Measurements from ENCODE around the gene ARHGAP22.
A peak's percentile ranks its signal among the peaks of the same experiment; 100 is the strongest.
"Not testable (repeated sequence)": the region's sequence is repeated elsewhere in the genome, so short reads cannot be mapped to it uniquely, and the experiment has no call there.

ARHGAP22 gene

DNA sequence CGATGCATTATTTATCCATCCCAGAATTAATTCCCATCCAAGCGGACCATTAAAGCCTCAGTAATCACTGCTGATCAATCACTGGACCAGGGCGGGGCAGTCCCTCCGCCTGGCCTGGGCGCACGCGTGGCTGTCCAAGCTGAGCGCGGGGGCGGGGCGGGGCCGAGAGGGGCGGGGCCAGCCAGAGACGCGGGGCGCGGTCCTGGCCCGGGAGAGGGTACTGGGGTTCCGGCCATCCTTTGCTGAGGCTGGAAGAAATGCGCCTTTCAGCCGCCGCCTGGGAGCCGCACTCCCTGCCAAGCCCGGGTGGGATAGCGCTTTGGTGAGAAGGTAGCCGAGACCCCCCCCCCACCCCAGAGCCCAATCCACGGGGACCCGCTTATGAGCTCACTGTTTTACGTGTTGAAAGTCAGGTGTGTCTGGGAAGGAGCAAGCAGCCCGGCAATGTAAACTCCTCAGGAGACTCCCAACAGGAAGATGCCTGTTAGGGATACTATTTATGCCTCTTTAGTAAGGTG, at the start of gene ARHGAP22:
TSS of gene ARHGAP22 (minus strand) at position 83 of the 518 bp plus-strand sequence. CDS start 277 bp downstream, outside the sequence.
- H3K27ac ChIP-seq, result peak within 1 kb of the TSS; percentile 71
- DNase-seq (ENCODE audit: low read depth, low spot score), result no peak

DNA sequence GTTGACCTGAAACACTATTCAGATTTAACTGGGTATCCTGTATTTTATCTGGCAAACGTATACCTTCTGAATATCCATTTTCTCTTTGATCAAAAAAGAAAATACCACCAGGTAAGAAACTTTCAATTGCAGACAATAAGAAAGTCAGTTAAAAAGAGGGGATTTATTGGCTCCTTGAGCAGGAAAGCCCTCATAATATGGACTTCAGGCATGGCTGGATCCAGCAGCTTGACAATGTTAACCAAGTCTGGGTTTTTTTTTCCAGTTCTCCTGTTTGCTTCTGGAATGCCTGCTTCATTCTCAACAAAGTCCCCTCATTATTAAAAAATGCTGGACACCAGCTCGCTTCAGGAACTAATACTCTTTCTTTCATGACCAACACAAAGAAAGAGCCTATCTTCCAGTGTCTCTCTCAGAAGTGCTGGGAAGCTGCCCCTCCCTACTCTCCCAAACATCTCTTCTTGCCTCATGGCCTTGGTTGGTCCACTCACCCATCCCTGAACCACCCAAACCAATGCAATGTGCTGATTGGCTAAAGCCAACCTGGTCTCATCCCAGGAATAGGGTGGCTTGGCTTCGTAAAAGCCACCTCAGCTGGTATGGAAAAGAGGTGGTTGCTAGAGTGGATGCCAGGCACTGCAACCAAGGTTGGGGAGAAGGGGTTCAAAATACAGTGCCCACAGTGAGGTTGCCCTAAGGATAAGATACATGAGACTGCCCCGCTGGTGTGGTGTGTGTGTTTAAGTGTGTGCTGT, 49.2 kb upstream of the ARHGAP22 start:
- no peak overlapping the region for H3K27ac ChIP-seq
- DNase-seq (ENCODE audit: low read depth, low spot score), result no peak

DNA sequence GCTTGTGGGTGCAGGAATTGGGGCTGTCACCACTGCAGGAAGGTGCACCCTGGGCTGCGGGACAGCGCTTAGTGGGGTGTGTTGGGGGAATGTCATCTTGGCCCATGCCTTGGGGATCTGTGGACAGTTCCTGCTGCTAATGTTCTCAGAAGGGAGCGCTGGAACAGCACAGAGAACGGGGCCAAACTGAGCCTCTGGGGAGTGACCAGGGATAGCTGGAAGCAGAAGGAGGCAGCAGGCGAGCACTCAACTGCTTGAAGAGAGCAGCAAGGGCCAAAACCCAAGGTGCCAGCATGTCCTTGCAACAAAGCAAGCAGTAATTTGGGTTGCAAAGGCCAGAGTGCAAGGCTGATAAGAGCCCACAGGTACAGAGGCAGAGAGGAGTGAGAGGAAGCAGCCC, 48.5 kb upstream of the ARHGAP22 start:
- DNase-seq (ENCODE audit: low read depth, low spot score), result no peak
- no peak overlapping the region for H3K27ac ChIP-seq

DNA sequence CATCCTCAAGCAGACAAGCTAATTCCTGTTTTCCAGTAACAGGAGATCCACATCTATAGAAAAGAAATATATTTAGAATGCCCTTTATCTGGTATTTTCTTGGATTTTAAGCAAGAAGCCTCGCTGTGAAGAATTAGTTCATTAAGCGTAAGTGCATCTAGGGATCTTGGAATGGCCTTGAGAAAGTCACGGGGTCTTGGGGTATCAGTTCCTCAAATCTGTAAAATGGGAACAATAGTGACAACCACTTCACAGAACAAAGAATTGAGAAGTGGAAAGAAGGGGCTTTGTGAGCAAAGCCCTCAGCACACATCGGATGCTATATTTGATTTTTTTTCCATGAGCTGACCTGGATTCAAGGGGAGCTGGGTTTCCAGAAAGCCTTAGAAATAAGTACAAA, 47.5 kb upstream of the ARHGAP22 start:
- H3K27ac ChIP-seq, result no peak overlapping the region
- DNase-seq (ENCODE audit: low read depth, low spot score), result no peak

- no peak for DNase-seq (ENCODE audit: low read depth, low spot score)
- no peak overlapping the region for H3K27ac ChIP-seq
Measured at GRCh38 chr10:48651839-48652238, 47.0 kb upstream of the ARHGAP22 start.

- no peak for DNase-seq (ENCODE audit: low read depth, low spot score)
- no peak overlapping the region for H3K27ac ChIP-seq
Measured at GRCh38 chr10:48651293-48651692, 46.4 kb upstream of the ARHGAP22 start.

- DNase-seq (ENCODE audit: low read depth, low spot score), result no peak
- H3K27ac ChIP-seq, result no peak overlapping the region
Measured at GRCh38 chr10:48649349-48649944, 44.6 kb upstream of the ARHGAP22 start.

DNA sequence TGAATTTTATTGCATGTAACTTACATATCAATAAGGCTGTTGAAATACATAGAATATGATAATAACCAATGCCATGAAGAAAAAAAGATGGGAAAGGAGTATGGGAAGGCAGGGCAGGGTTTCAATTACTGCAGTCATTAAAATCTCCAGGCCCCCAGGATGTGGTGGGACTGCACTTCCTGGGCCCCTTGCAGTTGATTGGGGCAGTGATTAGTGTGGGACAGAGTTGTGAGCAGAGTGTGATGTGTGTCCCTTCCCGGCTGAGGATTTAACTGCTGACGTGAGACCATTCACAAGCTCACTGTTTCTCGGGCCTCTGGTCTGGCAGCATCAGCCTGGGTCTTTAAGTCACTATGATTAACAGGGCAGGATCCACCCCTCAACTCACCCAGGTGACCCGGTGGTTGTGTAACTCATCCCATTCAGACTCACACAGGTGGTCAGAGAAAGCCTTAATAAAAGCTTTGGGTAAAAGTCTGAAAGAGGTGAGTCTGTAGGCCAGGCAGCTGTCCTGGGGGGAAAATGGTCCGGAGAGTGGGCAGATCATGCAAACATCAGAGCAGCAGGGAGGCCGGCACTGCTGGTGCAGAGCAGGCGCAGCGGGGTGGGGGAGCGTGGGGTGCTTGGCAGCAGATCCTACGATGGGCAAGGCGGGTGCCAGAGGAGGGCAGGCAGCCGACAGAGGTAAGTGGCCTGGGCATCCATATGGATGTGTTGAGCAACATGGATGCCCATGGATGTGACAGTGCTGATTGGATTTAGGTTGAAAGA, 43.5 kb upstream of the ARHGAP22 start:
- H3K27ac ChIP-seq, result no peak overlapping the region
- DNase-seq (ENCODE audit: low read depth, low spot score), result no peak

DNA sequence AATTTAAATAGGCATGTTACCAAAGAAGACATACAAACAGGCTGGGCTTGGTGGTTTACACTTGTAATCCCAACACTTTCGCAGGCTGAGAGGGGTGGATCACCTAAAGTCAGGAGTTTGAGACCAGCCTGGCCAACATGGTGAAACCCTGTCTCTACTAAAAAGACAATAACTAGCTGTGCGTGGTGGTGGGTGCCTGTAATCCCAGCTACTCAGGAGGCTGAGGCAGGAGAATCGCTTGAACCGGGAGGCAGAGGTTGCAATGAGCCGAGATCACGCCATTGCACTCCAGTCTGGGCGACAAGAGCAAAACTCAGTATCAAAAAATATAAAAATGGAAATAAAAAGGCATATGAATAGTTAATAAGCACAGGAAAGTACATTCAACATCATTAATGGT, 42.2 kb upstream of the ARHGAP22 start:
- not testable (repeated sequence) for H3K27ac ChIP-seq; DNase-seq (ENCODE audit: low read depth, low spot score)

DNA sequence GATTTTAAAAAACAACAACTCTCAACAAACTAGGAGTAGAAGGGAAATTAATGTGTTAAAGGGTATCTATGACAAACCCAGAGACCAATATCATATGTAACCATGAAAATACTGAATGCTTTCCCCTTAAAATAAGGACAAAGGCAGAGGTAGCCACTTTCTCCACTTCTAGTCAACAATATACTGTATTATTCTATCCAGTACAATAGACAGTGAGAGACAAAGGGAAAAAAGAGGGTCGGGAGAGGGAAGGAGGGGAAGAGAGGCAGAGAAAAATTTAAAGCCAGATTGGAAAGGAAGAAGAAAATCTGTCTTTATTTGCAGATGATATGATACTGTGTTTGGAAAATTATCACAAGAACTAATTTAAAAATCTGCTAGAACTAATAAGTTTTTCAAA, 40.7 kb upstream of the ARHGAP22 start:
- DNase-seq (ENCODE audit: low read depth, low spot score), result no peak
- H3K27ac ChIP-seq, result no peak overlapping the region

GRCh38 chr10:48641099-48641690, 36.3 kb upstream of the ARHGAP22 start:
- DNase-seq (ENCODE audit: low read depth, low spot score); H3K27ac ChIP-seq: not testable (repeated sequence)

GRCh38 chr10:48640326-48640725, 35.5 kb upstream of the ARHGAP22 start:
- DNase-seq (ENCODE audit: low read depth, low spot score), result no peak

DNA sequence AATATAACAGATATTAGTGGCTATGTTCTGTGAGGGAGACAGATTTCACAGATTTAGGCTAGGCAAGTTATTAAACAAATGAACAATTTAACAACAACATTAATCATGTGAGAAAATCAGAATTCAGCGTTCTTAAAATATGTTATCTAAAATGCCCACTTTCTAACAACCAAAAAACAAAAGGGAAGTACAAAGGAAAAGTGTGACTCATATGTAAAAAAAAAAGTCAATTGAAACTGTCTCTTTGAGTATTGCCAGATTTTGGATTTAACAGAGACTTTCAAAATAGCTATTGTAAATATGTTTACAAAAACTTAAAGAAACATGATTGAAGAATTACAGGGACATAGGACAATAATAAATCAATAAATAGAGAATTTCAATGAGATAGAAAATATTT, 34.8 kb upstream of the ARHGAP22 start:
- H3K27ac ChIP-seq, result no peak overlapping the region

More at GRCh38 chr10:48640326-48640725, 35.5 kb upstream of the ARHGAP22 start:
- no peak overlapping the region for H3K27ac ChIP-seq

DNA sequence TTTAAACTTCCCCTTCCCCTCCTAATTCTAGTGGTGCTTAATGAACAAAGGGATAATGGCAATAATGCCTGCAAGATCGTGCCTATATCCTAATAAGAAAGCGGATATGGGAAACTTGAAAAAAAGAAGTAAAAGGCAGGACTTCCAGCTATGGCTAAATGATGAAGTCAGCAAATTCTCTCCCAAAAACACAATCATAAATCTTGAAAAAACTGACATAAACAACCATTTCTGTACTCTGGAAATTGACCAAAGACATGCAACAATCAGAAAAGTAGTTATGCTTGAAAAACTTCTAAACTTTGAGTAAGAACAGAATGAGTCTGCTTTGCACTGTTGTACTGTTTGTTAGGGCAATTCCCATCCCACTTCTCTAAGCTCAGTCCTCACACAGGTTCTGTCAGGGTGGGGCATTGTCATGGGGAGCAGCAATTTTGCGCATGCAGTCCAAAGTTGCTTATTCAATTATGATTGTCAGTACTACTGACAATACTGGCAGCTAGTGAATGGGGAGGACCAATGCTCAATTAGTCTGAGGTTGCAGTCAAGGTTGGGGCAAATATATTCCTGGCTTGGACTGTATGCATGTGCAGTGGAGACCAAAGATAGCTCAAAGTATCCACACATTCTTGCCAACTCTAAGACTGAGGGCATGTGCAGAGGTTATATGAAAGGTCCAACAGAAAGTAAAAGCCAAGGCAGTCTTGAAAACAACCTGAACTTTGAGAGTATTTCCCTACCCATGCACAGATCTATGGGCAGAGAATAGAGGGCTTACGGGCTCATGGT, 34.1 kb upstream of the ARHGAP22 start:
- H3K27ac ChIP-seq, result no peak overlapping the region
- DNase-seq (ENCODE audit: low read depth, low spot score), result no peak

More for the DNA sequence above, 34.8 kb upstream of the ARHGAP22 start:
- DNase-seq (ENCODE audit: low read depth, low spot score), result no peak

GRCh38 chr10:48638158-48638557, 33.3 kb upstream of the ARHGAP22 start:
- no peak overlapping the region for H3K27ac ChIP-seq
- DNase-seq (ENCODE audit: low read depth, low spot score), result no peak

DNA sequence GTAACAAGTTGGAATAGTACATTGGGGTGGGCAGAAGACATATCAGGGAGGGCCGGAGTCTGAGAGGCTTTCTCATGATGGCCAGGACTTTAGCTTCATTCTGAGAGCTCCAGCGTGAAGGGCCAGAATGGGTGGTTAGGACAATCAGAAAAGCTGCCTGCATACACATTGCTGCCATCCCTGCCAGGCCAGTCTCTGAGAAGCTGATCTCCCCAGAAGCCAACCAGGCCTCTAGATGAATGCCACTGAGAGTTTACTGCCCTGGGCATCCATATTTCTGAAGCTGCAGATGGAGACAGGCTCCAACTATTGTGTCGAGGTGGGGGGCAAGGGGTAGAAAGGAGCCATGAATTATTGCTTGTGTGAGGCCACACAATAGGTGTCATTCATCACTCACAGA, 32.0 kb upstream of the ARHGAP22 start:
- H3K27ac ChIP-seq, result no peak overlapping the region
- no peak for DNase-seq (ENCODE audit: low read depth, low spot score)

DNA sequence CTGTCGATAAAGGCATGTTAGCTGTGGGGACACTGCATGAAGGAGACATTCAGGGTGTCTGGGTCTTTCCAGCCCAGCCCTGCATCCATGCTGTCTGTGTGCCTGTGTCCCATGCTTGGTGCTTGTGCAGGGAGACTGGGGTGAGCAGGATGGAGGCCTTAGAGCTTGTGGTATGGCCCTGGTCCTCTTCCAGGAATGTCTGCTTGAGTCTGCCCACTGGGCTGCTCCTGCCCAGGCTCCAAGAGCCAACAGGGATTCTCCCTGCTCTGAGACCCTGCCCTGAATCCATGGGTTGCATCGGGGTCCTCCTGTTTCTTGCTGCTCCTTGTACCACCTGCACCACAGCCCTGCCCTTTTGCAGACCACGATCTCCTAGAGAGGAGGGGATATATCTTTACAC, 31.4 kb upstream of the ARHGAP22 start:
- DNase-seq (ENCODE audit: low read depth, low spot score), result no peak
- H3K27ac ChIP-seq, result no peak overlapping the region

- H3K27ac ChIP-seq, result no peak overlapping the region
- no peak for DNase-seq (ENCODE audit: low read depth, low spot score)
Measured at GRCh38 chr10:48634984-48635557, 30.2 kb upstream of the ARHGAP22 start.

DNA sequence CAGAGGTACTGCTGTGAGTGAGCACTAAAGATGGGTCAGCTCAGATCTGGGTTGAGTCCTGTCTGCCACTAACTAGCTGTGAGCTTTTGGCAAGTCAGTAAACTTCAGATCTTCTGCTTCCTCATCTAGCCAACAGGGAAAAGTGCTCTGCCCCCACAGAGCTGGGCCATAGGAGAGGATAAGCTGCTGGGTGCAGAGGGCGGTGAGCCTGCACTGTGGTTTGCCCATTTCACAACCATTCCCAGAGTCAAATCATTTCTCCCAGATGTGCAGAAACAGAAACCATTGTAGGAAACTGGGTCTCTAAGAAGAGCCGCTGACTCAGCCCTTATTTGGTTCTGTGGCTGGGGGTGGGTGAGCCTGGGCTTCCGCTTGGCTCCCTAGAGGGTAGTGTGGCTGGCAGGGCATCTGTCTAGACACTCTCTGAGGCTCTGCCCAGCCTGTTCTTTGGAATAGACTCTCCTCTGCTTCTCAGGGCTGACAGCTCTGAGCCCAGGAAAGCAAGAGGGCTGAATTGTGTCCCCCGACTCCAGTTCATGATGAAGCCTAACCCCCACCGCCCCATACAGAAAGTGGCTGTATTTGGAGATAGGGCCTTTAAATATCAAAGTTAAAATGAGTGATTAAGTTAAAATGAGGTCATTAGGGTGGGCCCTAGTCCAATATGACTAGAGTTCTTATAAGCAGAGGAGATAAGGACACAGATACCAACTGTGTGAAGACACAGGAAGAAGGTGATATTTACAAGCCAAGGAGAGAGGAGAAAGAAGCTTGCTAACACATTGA, 29.5 kb upstream of the ARHGAP22 start:
- no peak for DNase-seq (ENCODE audit: low read depth, low spot score)
- H3K27ac ChIP-seq, result no peak overlapping the region
